Activated T-helper 2 cell treated with anti-CD3 and anti-CD28 coated beads, Interferon-gamma antibody, Interleukin-2, Interleukin-4, amounts not matched to agents 10 μg/mL and 5 μg/mL and 100 μg/mL, durations not matched to agents 14 hours and 24 hours and 36 hours (primary cell): ENCODE results near the gene DMAC2L. TPM values are rescaled to one million over a fixed set of nuclear protein-coding genes. Genes with fewer than 3 reads are reported as not detected.
"Not testable (repeated sequence)": the region's sequence is repeated elsewhere in the genome, so short reads cannot be mapped to it uniquely, and the experiment has no call there.

Experiments used
- DNase-seq: peaks from one replicate; pipeline ENCODE4 v3.0.0; 2021; ENCODE audit warnings: low spot score
- H3K27ac Mint-ChIP-seq: one replicate; pipeline ENCODE4 v1.8.0; 2021; ENCODE audit warnings: mixed read lengths
- H3K27me3 Mint-ChIP-seq: one replicate; pipeline ENCODE4 v1.8.0; 2021; ENCODE audit warnings: low read depth, mixed read lengths
- H3K36me3 Mint-ChIP-seq: one replicate; pipeline ENCODE4 v1.8.0; 2021; ENCODE audit warnings: low read depth, mixed read lengths
- H3K4me1 Mint-ChIP-seq: one replicate; pipeline ENCODE4 v1.8.0; 2021; ENCODE audit warnings: low read depth, mixed read lengths
- H3K4me3 Mint-ChIP-seq: one replicate; pipeline ENCODE4 v1.8.0; 2021; ENCODE audit warnings: low read depth, mild to moderate bottlenecking, moderate library complexity, mixed read lengths
- H3K9me3 Mint-ChIP-seq: one replicate; pipeline ENCODE4 v1.8.0; 2021; ENCODE audit warnings: mixed read lengths
- intact Hi-C: fragments of 100-400 bp; cut with micrococcal nuclease; formaldehyde crosslinking; loops from one replicate; pipeline ENCODE4 v1.15.1; 2023
- total RNA-seq: library from RNA; stranded (reverse); gene quantifications from 2 replicates; pipeline ENCODE4 v1.2.3, GENCODE V29; 2022

The DMAC2L gene
- total RNA-seq, 1 donor from 2014 or later, result 13.6 TPM

DNA sequence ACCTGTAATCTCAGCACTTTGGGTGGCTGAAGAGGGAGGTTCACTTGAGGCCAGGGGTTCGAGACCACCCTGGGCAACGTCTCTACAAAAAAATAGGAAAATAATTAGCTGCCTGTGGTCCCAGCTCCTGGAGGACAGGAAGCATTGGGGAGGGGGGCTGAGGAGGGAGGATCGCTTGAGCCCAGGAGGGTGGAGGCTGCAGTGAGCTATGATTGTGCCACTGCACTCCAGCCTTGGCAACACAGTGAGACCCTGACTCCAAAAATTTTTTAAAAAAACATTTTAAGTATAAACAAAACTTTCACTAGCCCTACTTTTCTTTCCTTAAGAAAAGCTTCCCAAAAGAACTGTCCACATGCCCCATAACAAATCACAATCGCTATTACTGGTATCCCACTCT, 1.7 kb upstream of the DMAC2L start:
- peaks cover 22% of the 10 kb centered on the region for H3K36me3 Mint-ChIP-seq
- H3K4me3 Mint-ChIP-seq, result peak overlapping the region; percentile 42
- H3K4me1 Mint-ChIP-seq, result peaks cover 35% of the 10 kb centered on the region
- DNase-seq, result no peak
- peaks cover 11% of the 10 kb centered on the region for H3K9me3 Mint-ChIP-seq
- intact Hi-C loops, result loop anchor here (5.0 to 10.0 kb wide), 4 partner anchors 196 to 678 kb away; partner anchors contain the start of genes KLHDC1 and VCPKMT
- H3K27me3 Mint-ChIP-seq, result no peaks in the 10 kb centered on the region
- H3K27ac Mint-ChIP-seq, result peak overlapping the region; percentile 1

DNA sequence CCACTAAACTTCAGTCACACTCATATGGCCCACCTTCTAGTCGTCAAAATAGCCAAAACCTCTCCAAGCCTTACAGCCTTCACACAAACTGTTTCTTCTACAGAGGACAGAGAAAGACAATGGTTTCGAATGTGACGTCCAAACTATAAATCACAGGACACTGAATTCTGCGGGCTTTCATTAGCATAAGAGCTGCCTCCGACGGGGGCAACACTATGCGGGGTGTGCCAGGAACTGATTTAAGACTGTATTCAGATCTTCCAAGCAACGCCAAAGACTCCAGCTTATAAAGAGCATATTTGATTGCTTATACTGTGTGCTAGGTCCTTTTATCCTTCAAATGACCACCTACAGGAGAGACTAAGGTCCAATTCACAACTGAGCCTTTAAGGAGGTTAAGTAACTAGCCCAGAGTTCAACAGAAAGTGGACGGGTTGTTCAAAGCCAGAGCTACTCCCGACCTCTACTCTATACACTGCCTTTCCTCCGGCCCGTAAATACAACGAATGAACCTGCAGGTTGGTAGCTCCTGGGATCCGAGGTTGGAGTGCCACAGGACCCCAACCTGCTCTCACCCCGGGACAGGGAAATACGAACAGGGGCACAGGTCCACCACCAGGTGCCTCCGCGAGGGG, 670 bp upstream of the DMAC2L start:
- Mint-ChIP-seq H3K36me3 (peaks cover 31% of the 10 kb centered on the region), H3K4me1 (peaks cover 40% of the 10 kb centered on the region), H3K27ac (peak overlapping the region; percentile 98), H3K27me3 (no peaks in the 10 kb centered on the region), H3K4me3 (peak overlapping the region; percentile 91), H3K9me3 (peaks cover 14% of the 10 kb centered on the region)
- intact Hi-C loops, result loop anchor here (5.0 to 10.0 kb wide), 4 partner anchors 197 to 679 kb away; partner anchors contain the start of genes KLHDC1 and VCPKMT
- no peak for DNase-seq

DNA sequence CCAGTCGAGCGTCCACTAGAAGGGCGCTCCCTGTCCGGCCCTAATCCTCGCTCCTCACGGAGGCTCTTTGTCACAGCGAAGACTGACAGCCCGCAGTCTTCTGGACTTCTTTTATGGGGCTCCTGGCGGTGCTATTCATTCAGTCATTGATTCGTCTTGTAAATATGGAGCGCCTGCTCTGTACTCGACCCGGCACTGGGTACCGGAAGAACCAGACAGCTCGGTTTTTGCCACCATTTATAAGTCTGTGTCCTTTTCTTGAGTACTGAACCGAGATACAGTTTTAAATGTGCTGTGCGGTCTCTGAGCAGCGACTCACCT, 570 bp downstream of the DMAC2L start:
- intact Hi-C loops, result loop anchor here (1.0 to 10.0 kb wide), 6 partner anchors 9 to 680 kb away; partner anchors contain the start of genes KLHDC1 and VCPKMT
- H3K4me3 Mint-ChIP-seq, result peak overlapping the region; percentile 91
- DNase-seq, result no peak
- peak overlapping the region; percentile 98 for H3K27ac Mint-ChIP-seq
- H3K9me3 Mint-ChIP-seq, result peaks cover 14% of the 10 kb centered on the region
- peaks cover 47% of the 10 kb centered on the region for H3K4me1 Mint-ChIP-seq
- H3K27me3 Mint-ChIP-seq, result no peaks in the 10 kb centered on the region
- peaks cover 33% of the 10 kb centered on the region for H3K36me3 Mint-ChIP-seq

DNA sequence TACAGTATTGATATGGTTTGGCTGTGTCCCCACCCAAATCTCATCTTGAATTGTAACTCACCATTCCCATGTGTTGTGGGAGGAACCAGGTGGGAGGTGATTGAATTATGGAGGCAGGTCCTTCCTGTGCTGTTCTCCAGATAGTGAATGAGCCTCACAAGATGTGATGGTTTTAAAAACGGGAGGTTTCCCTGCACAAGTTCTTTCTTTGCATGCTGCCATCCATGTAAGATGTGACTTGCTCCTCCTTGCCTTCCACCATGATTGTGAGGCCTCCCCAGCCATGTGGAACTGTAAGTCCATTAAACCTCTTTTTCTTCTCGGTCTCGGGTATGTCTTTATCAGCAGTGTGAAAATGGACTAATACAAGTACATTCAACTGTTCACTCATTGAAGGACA, 2.0 kb downstream of the DMAC2L start:
- H3K27me3 Mint-ChIP-seq, H3K4me3 Mint-ChIP-seq, DNase-seq, H3K27ac Mint-ChIP-seq: not testable (repeated sequence)
- H3K36me3 Mint-ChIP-seq, result peaks cover 30% of the 10 kb centered on the region
- H3K9me3 Mint-ChIP-seq, result peaks cover 14% of the 10 kb centered on the region
- intact Hi-C loops, result loop anchor here (5.0 to 10.0 kb wide), 4 partner anchors 199 to 682 kb away; partner anchors contain the start of genes KLHDC1 and VCPKMT
- H3K4me1 Mint-ChIP-seq, result peaks cover 42% of the 10 kb centered on the region

DNA sequence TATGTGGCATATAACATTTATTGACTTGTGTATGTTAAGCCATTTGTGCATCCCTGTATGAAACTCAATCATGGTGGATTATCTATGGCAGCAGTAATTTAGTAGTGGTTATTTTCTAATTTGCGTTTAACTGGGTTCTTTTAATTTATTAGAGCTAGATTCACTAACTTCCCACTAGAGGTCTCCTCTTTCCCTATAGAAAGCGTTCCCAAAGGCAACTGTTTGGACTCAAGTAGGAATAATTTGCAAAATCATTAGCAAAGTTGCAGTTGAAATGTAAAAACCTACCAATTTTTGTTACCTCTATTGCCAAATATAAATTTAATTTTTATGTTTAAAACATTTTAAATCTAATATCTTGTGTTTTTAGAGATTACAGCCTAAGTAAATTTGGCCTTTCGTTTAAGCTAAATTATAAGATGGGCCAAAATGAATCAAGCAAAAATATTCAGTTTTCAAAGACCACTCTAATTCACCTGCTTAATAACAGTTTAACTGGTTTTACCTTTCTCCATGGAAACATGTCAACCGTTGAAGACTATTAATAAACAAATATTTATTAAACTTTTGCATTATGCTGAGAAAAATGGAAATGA, 6.0 kb downstream of the DMAC2L start:
- H3K4me1 Mint-ChIP-seq, result peaks cover 33% of the 10 kb centered on the region
- no peaks in the 10 kb centered on the region for H3K27me3 Mint-ChIP-seq
- H3K9me3 Mint-ChIP-seq, result peaks cover 14% of the 10 kb centered on the region
- DNase-seq, result no peak
- no peak overlapping the region for H3K4me3 Mint-ChIP-seq
- peaks cover 33% of the 10 kb centered on the region for H3K36me3 Mint-ChIP-seq
- intact Hi-C loops, result loop anchor here (10.0 kb wide), 1 partner anchor 203 kb away; the partner anchor contains the start of gene VCPKMT
- no peak overlapping the region for H3K27ac Mint-ChIP-seq

DNA sequence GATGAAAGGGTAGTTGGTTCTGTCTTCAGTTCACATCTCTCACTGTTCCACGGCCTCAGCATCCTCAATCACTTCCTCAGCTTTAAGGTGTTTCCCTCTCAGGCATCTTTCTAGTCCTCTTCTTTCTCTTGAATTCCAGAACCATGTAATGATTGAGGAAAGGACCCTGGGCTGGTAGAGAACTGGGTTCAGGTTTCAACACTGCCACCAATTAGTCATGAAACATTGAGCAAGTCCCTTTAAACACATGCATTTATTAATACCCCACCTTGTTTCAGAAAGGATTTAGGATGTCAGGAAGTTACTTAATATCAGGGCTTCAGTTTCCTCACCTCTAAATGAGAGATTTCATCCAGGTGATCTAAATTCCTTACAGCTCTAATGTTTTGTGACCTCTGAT, 7.2 kb downstream of the DMAC2L start:
- Mint-ChIP-seq H3K4me1 (peaks cover 23% of the 10 kb centered on the region), H3K27me3 (no peaks in the 10 kb centered on the region), H3K4me3 (no peak overlapping the region), H3K36me3 (peaks cover 29% of the 10 kb centered on the region), H3K27ac (no peak overlapping the region), H3K9me3 (peaks cover 5% of the 10 kb centered on the region)
- no peak for DNase-seq
- intact Hi-C loops, result loop anchor here (10.0 kb wide), 1 partner anchor 204 kb away; the partner anchor contains the start of gene VCPKMT

DNA sequence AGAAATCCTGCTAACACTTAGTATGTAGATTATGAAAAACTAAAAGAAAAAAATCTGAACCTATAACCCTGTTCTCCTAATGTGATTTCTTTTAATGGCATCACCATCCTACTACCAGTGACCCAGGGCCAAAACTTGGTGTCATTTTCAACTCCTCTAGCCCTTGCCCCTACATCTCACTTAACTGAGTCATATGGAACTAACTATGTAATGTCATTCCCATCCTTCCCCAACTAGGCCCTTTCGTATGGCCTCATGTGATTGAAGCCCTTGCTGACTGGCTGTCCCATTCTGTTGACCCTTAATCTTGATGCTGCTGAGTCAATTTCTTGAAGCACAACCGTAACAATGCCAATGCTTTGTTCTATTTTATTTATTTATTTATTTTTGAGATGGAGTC, 7.6 kb downstream of the DMAC2L start:
- H3K9me3 Mint-ChIP-seq, result peaks cover 4% of the 10 kb centered on the region

DNA sequence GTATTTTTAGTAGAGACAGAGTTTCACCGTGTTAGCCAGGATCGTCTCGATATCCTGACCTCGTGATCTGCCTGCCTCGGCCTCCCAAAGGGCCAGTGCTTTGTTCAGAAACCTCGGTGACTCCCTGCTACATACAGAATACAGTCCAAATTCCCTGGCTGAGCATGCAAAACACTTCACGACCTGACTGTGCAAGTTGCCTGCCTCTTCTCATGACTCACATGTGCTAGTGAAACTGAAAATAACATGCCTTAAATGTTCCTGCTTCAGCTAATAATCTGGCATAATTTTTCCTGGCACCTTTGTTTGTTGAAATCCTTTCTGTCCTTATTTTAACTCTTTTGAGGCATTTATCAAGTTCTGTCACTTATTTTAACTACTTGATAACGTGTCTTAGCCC, 8.2 kb downstream of the DMAC2L start:
- Mint-ChIP-seq H3K36me3 (peaks cover 29% of the 10 kb centered on the region), H3K4me1 (peaks cover 22% of the 10 kb centered on the region), H3K9me3 (peaks cover 4% of the 10 kb centered on the region), H3K27me3 (no peaks in the 10 kb centered on the region), H3K27ac (no peak overlapping the region), H3K4me3 (no peak overlapping the region)
- intact Hi-C loops, result loop anchor here (2.0 to 5.0 kb wide), 4 partner anchors 77 to 457 kb away; partner anchors contain the start of genes ARF6 and CDKL1
- DNase-seq, result no peak

More for the DNA sequence above, 7.6 kb downstream of the DMAC2L start:
- intact Hi-C loops, result loop anchor here (2.0 to 10.0 kb wide), 5 partner anchors 77 to 458 kb away; partner anchors contain the start of genes ARF6, CDKL1 and VCPKMT
- H3K27me3 Mint-ChIP-seq, result no peaks in the 10 kb centered on the region
- peaks cover 26% of the 10 kb centered on the region for H3K36me3 Mint-ChIP-seq
- H3K27ac Mint-ChIP-seq, result no peak overlapping the region
- no peak overlapping the region for H3K4me3 Mint-ChIP-seq
- DNase-seq, result no peak
- H3K4me1 Mint-ChIP-seq, result peaks cover 22% of the 10 kb centered on the region

DNA sequence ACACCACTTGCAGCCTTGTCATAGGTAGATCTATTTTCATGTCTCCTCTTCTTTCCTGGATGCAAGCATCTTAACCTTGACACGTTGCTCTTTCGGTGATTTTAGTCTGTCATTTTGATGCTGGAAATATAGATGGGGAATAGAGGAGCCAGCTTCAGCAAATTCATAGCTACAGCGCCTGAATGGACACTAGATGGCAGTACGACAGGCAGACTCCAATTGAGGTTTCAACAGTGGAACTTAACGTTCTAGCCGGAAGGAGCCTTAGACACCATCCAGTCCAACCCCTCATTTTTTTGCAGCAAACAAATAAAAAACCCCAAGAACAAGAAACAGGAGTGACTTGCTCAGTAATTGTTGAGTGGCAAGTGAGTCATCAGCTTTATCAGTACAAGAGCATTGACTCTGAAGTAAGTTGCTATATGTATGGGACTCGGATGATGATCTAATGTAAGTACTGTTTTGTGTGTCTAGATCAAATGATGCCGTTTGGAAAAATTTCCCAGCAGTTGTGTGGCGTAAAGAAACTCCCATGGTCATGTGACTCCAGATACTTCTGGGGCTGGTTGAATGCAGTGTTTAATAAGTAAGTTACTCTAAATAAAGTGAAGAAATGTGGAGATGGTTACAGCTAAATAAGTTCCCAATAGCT, 9.0 kb downstream of the DMAC2L start:
- H3K27ac Mint-ChIP-seq, result no peak overlapping the region
- H3K9me3 Mint-ChIP-seq, result peaks cover 2% of the 10 kb centered on the region
- DNase-seq, result peak; percentile 67
- peaks cover 28% of the 10 kb centered on the region for H3K36me3 Mint-ChIP-seq
- H3K27me3 Mint-ChIP-seq, result no peaks in the 10 kb centered on the region
- intact Hi-C loops, result loop anchor here (1.0 to 5.0 kb wide), 10 partner anchors 9 to 456 kb away; partner anchors contain the start of genes ARF6, CDKL1, DMAC2L and L2HGDH
- H3K4me3 Mint-ChIP-seq, result no peak overlapping the region
- peaks cover 21% of the 10 kb centered on the region for H3K4me1 Mint-ChIP-seq

DNA sequence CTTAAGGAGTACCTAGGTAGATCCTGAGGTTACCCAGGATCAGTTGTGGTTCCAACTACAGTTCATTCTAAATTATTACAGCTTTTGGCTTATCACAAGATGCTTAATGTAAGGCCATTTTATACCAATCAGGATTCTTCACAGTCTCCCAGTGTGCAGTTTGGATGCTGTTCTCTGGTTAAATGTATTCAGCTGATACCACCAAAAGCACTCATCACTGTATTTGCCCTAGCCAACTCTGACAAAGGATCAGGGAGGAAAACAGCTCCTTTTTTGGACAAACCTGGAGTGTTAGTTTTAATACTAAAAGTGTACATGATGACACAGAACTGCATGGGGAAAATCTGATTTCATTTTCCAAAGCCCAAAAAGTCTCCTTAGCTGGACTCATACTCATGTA, 19.5 kb downstream of the DMAC2L start:
- intact Hi-C loops, result no loop called here
- H3K36me3 Mint-ChIP-seq, result peaks cover 27% of the 10 kb centered on the region
- no peaks in the 10 kb centered on the region for H3K9me3 Mint-ChIP-seq
- no peak overlapping the region for H3K27ac Mint-ChIP-seq
- H3K4me3 Mint-ChIP-seq, result no peak overlapping the region
- no peaks in the 10 kb centered on the region for H3K27me3 Mint-ChIP-seq
- DNase-seq, result no peak
- peaks cover 10% of the 10 kb centered on the region for H3K4me1 Mint-ChIP-seq

DNA sequence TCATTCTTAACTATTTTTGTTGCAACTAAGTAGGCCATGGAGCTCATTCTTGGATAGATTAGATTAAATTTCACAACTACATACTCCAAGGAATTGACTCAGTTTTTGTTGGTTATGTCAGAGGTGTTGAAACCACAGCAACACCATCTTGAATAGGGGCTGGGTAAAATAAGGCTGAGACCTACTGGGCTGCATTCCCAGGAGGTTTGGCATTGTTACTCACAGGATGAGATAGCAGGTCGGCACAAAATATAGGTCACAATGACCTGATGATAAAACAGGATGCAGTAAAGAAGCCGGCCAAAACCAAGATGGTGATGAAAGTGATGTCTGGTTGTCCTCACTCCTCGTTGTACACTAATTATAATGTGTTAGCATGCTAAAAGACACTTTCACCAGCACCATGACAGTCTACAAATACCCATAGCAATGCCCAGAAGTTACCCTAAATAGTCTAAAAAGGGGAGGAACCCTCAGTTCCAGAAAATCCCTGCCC, 20.9 kb downstream of the DMAC2L start:
- intact Hi-C loops, result no loop called here
- no peak overlapping the region for H3K27ac Mint-ChIP-seq
- DNase-seq, result no peak
- no peaks in the 10 kb centered on the region for H3K27me3 Mint-ChIP-seq
- no peaks in the 10 kb centered on the region for H3K9me3 Mint-ChIP-seq
- H3K4me3 Mint-ChIP-seq, result no peak overlapping the region
- H3K36me3 Mint-ChIP-seq, result peaks cover 23% of the 10 kb centered on the region
- peaks cover 10% of the 10 kb centered on the region for H3K4me1 Mint-ChIP-seq

DNA sequence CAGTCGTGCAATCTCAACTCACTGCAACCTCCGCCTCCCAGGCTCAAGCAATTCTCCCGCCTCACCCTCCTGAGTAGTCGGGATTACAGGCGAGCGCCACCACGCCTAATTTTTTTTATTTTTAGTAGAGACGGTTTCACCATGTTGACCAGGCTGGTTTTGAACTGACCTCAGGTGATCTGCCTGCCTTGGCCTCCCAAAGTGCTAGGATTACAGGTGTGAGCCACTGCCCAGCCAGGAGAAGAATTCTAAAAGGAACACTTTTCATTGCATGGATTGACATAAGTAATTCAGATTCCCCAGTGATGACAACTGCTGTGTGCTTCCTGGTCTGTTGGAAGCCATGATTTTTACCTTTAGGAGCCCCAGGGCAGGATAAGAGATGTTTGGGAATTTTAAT, 22.1 kb downstream of the DMAC2L start:
- Mint-ChIP-seq H3K9me3 (no peaks in the 10 kb centered on the region), H3K4me3 (no peak overlapping the region), H3K27me3 (no peaks in the 10 kb centered on the region), H3K4me1 (peaks cover 10% of the 10 kb centered on the region), H3K36me3 (peaks cover 18% of the 10 kb centered on the region), H3K27ac (no peak overlapping the region)
- intact Hi-C loops, result no loop called here
- DNase-seq, result no peak
